GM12878 (cell line): ENCODE measurements around the gene TTC23. TPM values are rescaled to one million over a fixed set of nuclear protein-coding genes. Genes with fewer than 3 reads are reported as not detected.

ENCODE experiments used
- ATAC-seq: fragments of 200-7000 bp; cut with Tn5 transposase; 3 replicates; pipeline ENCODE4 v1.9.1; 2020; ENCODE audit warnings: mild to moderate bottlenecking, moderate library complexity
- BruUV-seq: library from RNA; stranded (reverse); fragments of 400-500 nt; replicated peaks from 2 replicates; lab custom pipeline; 2021; lab: Mats Ljungman, UMichigan
- CTCF ChIA-PET: fragments of 300-600 bp; sonication (Branson Sonifier 250); formaldehyde crosslinking; extraction: SDS; loops from one replicate; lab custom pipeline; 2021; ENCODE audit warnings: inconsistent platforms; lab: Yijun Ruan, JAX
- POLR2A ChIA-PET: fragments of 350-600 bp; formaldehyde crosslinking; extraction: SDS; loops from one replicate; lab custom pipeline; 2021; ENCODE audit warnings: inconsistent platforms; lab: Charles Lee
- RAD21 ChIA-PET: fragments of 300-600 bp; sonication (Branson Sonifier 250); formaldehyde crosslinking; loops from one replicate; lab custom pipeline; 2023; ENCODE audit warnings: antibody characterized with exemption; ENCODE audit not compliant: unreplicated experiment; lab: Charles Lee
- SMC1A ChIA-PET: fragments of 300-600 bp; sonication (Branson Sonifier 250); formaldehyde crosslinking; loops from one replicate; lab custom pipeline; 2023; ENCODE audit not compliant: unreplicated experiment, uncharacterized antibody; lab: Charles Lee
- DNase-seq: peaks from one replicate; pipeline ENCODE4 v3.0.0-alpha.2; 2011; ENCODE audit warnings: low read depth, low spot score
- FAIRE-seq: peaks from 3 replicates; lab custom pipeline; 2011; peaks lifted over from hg19 to GRCh38; lab: Jason Lieb, UNC
- H2AFZ ChIP-seq: 2 replicates; pipeline ENCODE4 v1.6.0; 2011; ENCODE audit warnings: low read depth, low read length, control low read depth; ENCODE audit not compliant: control insufficient read depth
- H3K27ac ChIP-seq: 2 replicates; pipeline ENCODE4 v1.5.1; 2011; ENCODE audit warnings: control low read depth; ENCODE audit not compliant: control insufficient read depth, insufficient read depth
- H3K27me3 ChIP-seq, 2 experiments: replicated peaks in 1 of 2; 2 replicates each; pipeline versions ENCODE4 v1.6.0 to v1.6.1; 2011; ENCODE audit warnings: low read length in 1 of 2; ENCODE audit not compliant: control insufficient read depth in 2 of 2, insufficient read depth in 2 of 2
- H3K36me3 ChIP-seq, 2 experiments: 2 replicates each; pipeline ENCODE4 v1.5.1; 2011; ENCODE audit warnings: low read length in 1 of 2; ENCODE audit not compliant: control insufficient read depth in 2 of 2, insufficient read depth in 2 of 2
- H3K4me1 ChIP-seq: 2 replicates; pipeline ENCODE4 v1.6.1; 2011; ENCODE audit warnings: mild to moderate bottlenecking, low read length, moderate library complexity, mixed read lengths; ENCODE audit not compliant: control insufficient read depth, insufficient read depth
- H3K4me2 ChIP-seq: 2 replicates; pipeline ENCODE4 v1.6.0; 2011; ENCODE audit warnings: control low read depth; ENCODE audit not compliant: control insufficient read depth, insufficient read depth
- H3K4me3 ChIP-seq: fragments of 200-600 bp; sonication (generic); 2 replicates; pipeline ENCODE4 v1.5.1; 2016
- H3K79me2 ChIP-seq: 2 replicates; pipeline ENCODE4 v1.6.0; 2011; ENCODE audit warnings: low read length; ENCODE audit not compliant: control insufficient read depth, insufficient read depth
- H3K9ac ChIP-seq: 2 replicates; pipeline ENCODE4 v1.8.0; 2011; ENCODE audit warnings: low read length, control low read depth, mixed read lengths; ENCODE audit not compliant: control insufficient read depth, insufficient read depth
- H3K9me3 ChIP-seq: replicated peaks from 3 replicates; pipeline ENCODE4 v1.5.1; 2011; ENCODE audit warnings: mild to moderate bottlenecking, low read length; ENCODE audit not compliant: control insufficient read depth, insufficient read depth
- H4K20me1 ChIP-seq: 2 replicates; pipeline ENCODE4 v1.6.0; 2011; ENCODE audit not compliant: control insufficient read depth, insufficient read depth
- DPF2 ChIP-seq: fragments of 450-650 bp; IDR thresholded peaks from 2 replicates; pipeline ENCODE4 v1.6.1; 2017; ENCODE audit warnings: mild to moderate bottlenecking
- ESRRA ChIP-seq: IDR thresholded peaks from 2 replicates; pipeline ENCODE4 v1.6.1; 2012; ENCODE audit warnings: mild to moderate bottlenecking, low read length, improper control_type of control experiment
- FOXK2 ChIP-seq: fragments of 450-650 bp; IDR thresholded peaks from 2 replicates; pipeline ENCODE4 v1.6.1; 2017; ENCODE audit warnings: mild to moderate bottlenecking, moderate library complexity
- HCFC1 ChIP-seq: fragments of 150-350 bp; IDR thresholded peaks from 2 replicates; pipeline ENCODE4 v1.6.1; 2014; ENCODE audit warnings: low read length
- IKZF1 ChIP-seq: fragments of 450-650 bp; conservative IDR thresholded peaks from 2 replicates; pipeline ENCODE4 v1.6.1; 2017; ENCODE audit warnings: antibody characterized with exemption, mild to moderate bottlenecking
- MEF2A ChIP-seq: IDR thresholded peaks from 2 replicates; pipeline ENCODE4 v1.6.1; 2011; ENCODE audit warnings: low read depth, mild to moderate bottlenecking, low read length, moderate library complexity; ENCODE audit not compliant: insufficient read depth
- MTA2 ChIP-seq: fragments of 450-650 bp; IDR thresholded peaks from 2 replicates; pipeline ENCODE4 v1.6.1; 2016; ENCODE audit warnings: low read depth, mild to moderate bottlenecking, moderate library complexity
- NBN ChIP-seq: fragments of 450-650 bp; IDR thresholded peaks from 2 replicates; pipeline ENCODE4 v1.6.1; 2016
- REST ChIP-seq: IDR thresholded peaks from 2 replicates; pipeline ENCODE4 v1.6.1; 2012; ENCODE audit warnings: mild to moderate bottlenecking, low read depth, low read length
- ZBTB40 ChIP-seq: fragments of 450-650 bp; IDR thresholded peaks from 2 replicates; pipeline ENCODE4 v1.6.1; 2016; ENCODE audit warnings: mild to moderate bottlenecking, moderate library complexity, borderline replicate concordance
- ZNF217 ChIP-seq: fragments of 450-650 bp; IDR thresholded peaks from 2 replicates; pipeline ENCODE4 v1.6.1; 2017; ENCODE audit warnings: antibody characterized with exemption, mild to moderate bottlenecking
- WGBS: methylation state at CpG from one replicate; pipeline ENCODE4 v1.1.6; 2016; ENCODE audit warnings: low lambda C conversion rate; ENCODE audit not compliant: insufficient replicate concordance, insufficient coverage; ENCODE audit errors: missing lambda C conversion rate; 5-methylcytosine and 5-hydroxymethylcytosine counted together
- in situ Hi-C: fragments of 300-500 bp; cut with MboI; formaldehyde crosslinking; loops from 9 replicates; pipeline ENCODE4 v1.14.3; 2018; ENCODE audit warnings: mixed read lengths
- intact Hi-C: fragments of 100-400 bp; cut with micrococcal nuclease; formaldehyde crosslinking; loops from one replicate; pipeline ENCODE4 v1.14.2; 2022; ENCODE audit not compliant: unreplicated experiment
- polyA plus RNA-seq, 11 experiments: library from polyadenylated mRNA; depleted of rRNA in 4 of 11; unstranded in 6 of 11; stranded (reverse) in 5 of 11; fragments of >200 nt; fragmentation: Nextera tagmentation in 4 of 11; fragmentation: Illumina TruSeq in 1 of 11; extraction: Ambion mirVana in 4 of 11; extraction: Trizol in 1 of 11; gene quantifications; 1 replicate in 1 of 11; 2 replicates in 10 of 11; pipeline versions ENCODE4 v1.2.1 to v1.2.3, GENCODE V29; 2011 to 2016; ENCODE audit warnings: inconsistent platforms in 2 of 11, missing spikeins in 2 of 11, low read depth in 1 of 11
- total RNA-seq, 4 experiments: library from RNA; depleted of rRNA in 3 of 4; stranded (reverse); fragments of >200 nt in 3 of 4; fragmentation: Illumina TruSeq in 1 of 4; extraction: Trizol in 1 of 4; gene quantifications; 2 replicates each; pipeline versions ENCODE4 v1.2.1 to v1.2.3, GENCODE V29; 2013 to 2021

The TTC23 gene
- total and polyA plus RNA-seq, 10 of the 15 experiments (the other 5 are each of a cell fraction or from before 2014, with no cell fraction given): 1.2 to 9.0 (median 6.5) TPM

GRCh38 chr15:99181545-99181971 lies 67.8 kb downstream of the TTC23 start:
- intact Hi-C loops: no loop called here
- ChIA-PET RAD21 (interaction anchor here (0.6 kb wide), 1 partner anchor 783 kb away, joined by 3 read pairs; no protein-coding TSS in a partner anchor), CTCF (no interaction called here), SMC1A (interaction anchor here (1.3 kb wide), 1 partner anchor 78 kb away, joined by 4 read pairs; no protein-coding TSS in a partner anchor), POLR2A (interaction anchor here (0.6 kb wide), 1 partner anchor 58 kb away, joined by 3 read pairs; no protein-coding TSS in a partner anchor)
- H3K27me3 ChIP-seq: no peaks in the 10 kb centered on the region
- H3K9ac ChIP-seq: no peak overlapping the region
- H4K20me1 ChIP-seq: no peaks in the 10 kb centered on the region
- no peak overlapping the region for H3K4me2 ChIP-seq
- FAIRE-seq (no peak), DNase-seq (no peak), ATAC-seq (no peak)
- BruUV-seq: no TSS peak
- H3K27ac ChIP-seq: no peak overlapping the region
- H2AFZ ChIP-seq: no peak overlapping the region
- no peaks in the 10 kb centered on the region for H3K9me3 ChIP-seq
- 37% methylated on average over 4 of the region's 4 CpGs for WGBS
- in situ Hi-C loops: no loop called here
- TF ChIP-seq ZNF217: no peak
- no peak for TF ChIP-seq FOXK2
- no peak for TF ChIP-seq REST
- no peak overlapping the region for H3K4me3 ChIP-seq
- H3K79me2 ChIP-seq: no peaks in the 10 kb centered on the region
- no peaks in the 10 kb centered on the region for H3K4me1 ChIP-seq
- H3K36me3 ChIP-seq: no peaks in the 10 kb centered on the region

GRCh38 chr15:99180964-99181306 lies 68.4 kb downstream of the TTC23 start:
- no peaks in the 10 kb centered on the region for H4K20me1 ChIP-seq
- ChIA-PET SMC1A (no interaction called here), CTCF (no interaction called here), POLR2A (interaction anchor here (0.7 kb wide), 1 partner anchor 13 kb away, joined by 3 read pairs; no protein-coding TSS in a partner anchor), RAD21 (no interaction called here)
- no peak overlapping the region for H3K9ac ChIP-seq
- FAIRE-seq (no peak), ATAC-seq (no peak), DNase-seq (no peak)
- H3K27ac ChIP-seq: no peak overlapping the region
- no peak overlapping the region for H3K4me3 ChIP-seq
- H3K27me3 ChIP-seq: no peaks in the 10 kb centered on the region
- in situ Hi-C loops (no loop called here), intact Hi-C loops (no loop called here)
- H3K4me2 ChIP-seq: no peak overlapping the region
- no peaks in the 10 kb centered on the region for H3K9me3 ChIP-seq
- no peaks in the 10 kb centered on the region for H3K79me2 ChIP-seq
- BruUV-seq: no TSS peak
- H3K36me3 ChIP-seq: no peaks in the 10 kb centered on the region
- H2AFZ ChIP-seq: no peak overlapping the region
- WGBS: 42% methylated on average over 2 of the region's 2 CpGs
- no peaks in the 10 kb centered on the region for H3K4me1 ChIP-seq
- TF ChIP-seq IKZF1: no peak
- no peak for TF ChIP-seq MEF2A
- no peak for TF ChIP-seq HCFC1
- TF ChIP-seq DPF2: no peak
- TF ChIP-seq ZBTB40: no peak
- no peak for TF ChIP-seq MTA2
- TF ChIP-seq ESRRA: no peak
- no peak for TF ChIP-seq NBN
